Stimulated activated CD8-positive, alpha-beta memory T cell treated with anti-CD3 and anti-CD28 coated beads, Interleukin-12 subunit alpha, Interleukin-12 subunit beta, amount 100 ng/mL, for 4 hours (primary cell): ENCODE data around the gene HYLS1.
"Not testable (repeated sequence)": the region's sequence is repeated elsewhere in the genome, so short reads cannot be mapped to it uniquely, and the experiment has no call there.

Experiments
- DNase-seq: peaks from one replicate; pipeline ENCODE4 v3.0.0-alpha.2; 2020; ENCODE audit warnings: low read depth

The HYLS1 gene

GRCh38 chr11:125887373-125888324, at the start of gene HYLS1:
Gene HYLS1 (plus strand): TSS chr11:125887668. CDS start chr11:125899369, 11,701 bp downstream.
- DNase-seq, result peak; percentile 92

- no peak for DNase-seq
These were observed 45.0 kb upstream of the HYLS1 start for GRCh38 chr11:125842321-125842948.

GRCh38 chr11:125846188-125846587, 41.3 kb upstream of the HYLS1 start:
- no peak for DNase-seq

- not testable (repeated sequence) for DNase-seq
These were observed 29.8 kb upstream of the HYLS1 start for GRCh38 chr11:125857670-125858069.

- not testable (repeated sequence) for DNase-seq
These were observed 24.7 kb upstream of the HYLS1 start for GRCh38 chr11:125862786-125863185.

GRCh38 chr11:125865354-125865753, 22.1 kb upstream of the HYLS1 start:
- not testable (repeated sequence) for DNase-seq

GRCh38 chr11:125869521-125869920, 17.9 kb upstream of the HYLS1 start:
- no peak for DNase-seq

GRCh38 chr11:125871391-125872137, 15.9 kb upstream of the HYLS1 start:
- DNase-seq, result no peak

- DNase-seq, result no peak
These were observed 15.4 kb upstream of the HYLS1 start for GRCh38 chr11:125872138-125872491.

GRCh38 chr11:125873881-125874555, 13.4 kb upstream of the HYLS1 start:
- no peak for DNase-seq

GRCh38 chr11:125874556-125875124, 12.8 kb upstream of the HYLS1 start:
- no peak for DNase-seq

GRCh38 chr11:125881291-125881690, 6.2 kb upstream of the HYLS1 start:
- no peak for DNase-seq

GRCh38 chr11:125883375-125883774, 4.1 kb upstream of the HYLS1 start:
- DNase-seq, result no peak

GRCh38 chr11:125886997-125887372, 483 bp upstream of the HYLS1 start:
- no peak for DNase-seq

GRCh38 chr11:125890447-125891100, 3.1 kb downstream of the HYLS1 start:
- DNase-seq, result no peak

GRCh38 chr11:125892071-125892470, 4.6 kb downstream of the HYLS1 start:
- DNase-seq, result no peak

- DNase-seq, result no peak
These were observed 5.5 kb downstream of the HYLS1 start for GRCh38 chr11:125892994-125893393.

GRCh38 chr11:125901872-125902271, 14.4 kb downstream of the HYLS1 start:
- no peak for DNase-seq

- DNase-seq, result no peak
These were observed 14.9 kb downstream of the HYLS1 start for GRCh38 chr11:125902277-125902926.

GRCh38 chr11:125902927-125903710, 15.7 kb downstream of the HYLS1 start, which contains the start of gene PUS3:
Gene PUS3 (minus strand): TSS chr11:125903206. CDS start chr11:125896284, 6,922 bp downstream.
- DNase-seq, result peak; percentile 75
